ENCODE results near the gene CRCP.

Gene CRCP

DNA sequence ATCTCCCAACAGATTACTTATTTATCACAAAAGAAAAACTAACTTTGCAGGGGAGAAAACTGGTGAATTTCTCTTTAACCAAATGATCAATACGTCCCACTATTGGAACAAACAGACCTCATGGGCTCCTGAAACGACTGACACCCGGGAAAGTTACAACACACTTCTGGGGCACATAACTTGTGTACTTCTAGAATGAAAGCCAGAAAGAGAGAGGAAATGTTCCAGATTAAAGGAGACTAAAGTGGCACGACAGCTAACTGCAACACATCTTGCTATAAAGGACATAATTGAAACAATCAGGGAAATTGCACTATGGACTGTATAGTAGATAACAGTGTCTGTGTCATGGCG, 75.8 kb downstream of the CRCP start:
- no peak for DNase-seq (ENCODE audit: low read depth)

- no peak for DNase-seq (ENCODE audit: low read depth)
These were observed 78.6 kb downstream of the CRCP start for GRCh38 chr7:66193146-66193725.

DNA sequence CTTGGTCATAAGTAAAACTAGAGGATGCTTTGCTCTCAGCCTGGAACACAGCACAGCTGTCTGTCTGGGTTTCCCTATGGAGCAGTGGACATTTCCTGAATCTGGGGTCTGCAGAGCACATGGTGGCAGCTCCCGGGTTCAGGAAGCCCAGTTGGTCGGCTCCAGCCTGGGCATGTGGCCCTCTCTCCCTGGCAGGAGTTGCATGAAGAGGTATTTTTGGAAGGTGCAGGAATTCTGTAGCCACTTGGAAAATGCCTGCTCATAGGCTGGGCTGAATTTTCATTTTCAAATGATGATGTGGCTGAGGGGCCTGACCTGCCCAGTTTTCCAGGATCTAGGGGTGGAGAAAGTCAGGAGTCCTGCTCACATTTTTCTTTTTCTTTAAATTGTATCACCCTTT, 83.8 kb downstream of the CRCP start:
- no peak for DNase-seq (ENCODE audit: low read depth)

DNA sequence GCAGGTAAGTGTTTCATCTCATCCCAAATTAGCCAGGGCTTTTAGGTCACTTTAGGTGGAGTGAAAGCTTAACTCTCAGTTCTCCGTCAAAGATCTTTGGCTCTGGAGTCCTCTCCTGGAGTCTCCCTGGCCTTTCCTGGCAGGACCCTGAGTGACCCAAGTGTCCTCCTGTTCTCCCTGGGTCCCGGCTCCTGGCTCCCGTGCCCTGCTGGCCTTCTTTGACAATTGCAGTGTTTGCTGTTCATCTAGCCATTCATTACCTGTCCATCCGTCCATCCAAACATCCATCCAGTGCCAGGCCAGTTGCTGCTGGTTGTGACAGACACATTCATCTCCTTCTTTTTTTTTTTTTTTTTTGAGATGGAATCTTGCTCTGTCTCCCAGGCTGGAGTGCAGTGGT, 84.3 kb downstream of the CRCP start:
- DNase-seq (ENCODE audit: low read depth), result no peak

DNA sequence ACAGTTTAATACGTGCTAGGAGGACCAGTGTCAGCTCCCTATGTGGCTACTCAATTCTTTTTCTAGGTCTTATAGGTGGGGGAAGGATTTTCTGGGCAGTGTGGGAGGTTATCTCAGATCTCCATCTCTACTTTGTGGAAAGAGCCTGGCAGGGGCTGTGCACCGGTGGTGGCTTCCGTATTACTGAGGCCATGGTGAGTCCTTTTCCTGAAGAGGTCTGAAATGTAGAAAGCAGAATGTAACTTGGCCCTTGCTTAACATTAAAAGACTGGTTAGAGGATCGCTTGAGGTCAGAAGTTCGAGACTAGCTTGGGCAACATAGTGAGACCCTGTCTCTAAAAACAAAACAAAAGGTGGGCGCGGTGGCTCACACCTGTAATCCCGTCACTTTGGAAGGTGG, 87.8 kb downstream of the CRCP start:
- no peak for DNase-seq (ENCODE audit: low read depth)
